Suprapubic skin (tissue), 4 donors: ENCODE results near the gene PHOSPHO1. TPM values are rescaled to one million over a fixed set of nuclear protein-coding genes. Genes with fewer than 3 reads are reported as not detected.

Experiments
- DNase-seq, 2 donors: peaks; one replicate each; pipeline ENCODE4 v3.0.0-alpha.2; 2019; ENCODE audit warnings: low spot score in 2 of 2
- H3K27ac ChIP-seq: fragments of 200-600 bp; sonication (generic); one replicate; pipeline ENCODE4 v1.5.1; 2019
- H3K27me3 ChIP-seq: fragments of 200-600 bp; sonication (generic); one replicate; pipeline ENCODE4 v1.5.1; 2019
- H3K36me3 ChIP-seq: fragments of 200-600 bp; sonication (generic); one replicate; pipeline ENCODE4 v1.5.1; 2019
- H3K4me1 ChIP-seq: fragments of 200-600 bp; sonication (generic); one replicate; pipeline ENCODE4 v1.5.1; 2019
- H3K4me3 ChIP-seq: fragments of 200-600 bp; sonication (generic); one replicate; pipeline ENCODE4 v1.5.1; 2019; ENCODE audit warnings: mild to moderate bottlenecking
- H3K9me3 ChIP-seq: fragments of 200-600 bp; sonication (generic); one replicate; pipeline ENCODE4 v1.5.1; 2019
- EP300 ChIP-seq: sonication (generic); formaldehyde crosslinking; IDR thresholded peaks from one replicate; pipeline ENCODE4 v1.6.1; 2017; ENCODE audit warnings: antibody characterized with exemption
- POLR2A ChIP-seq, 2 donors: fragments of 450-650 bp; IDR thresholded peaks; one replicate each; pipeline ENCODE4 v1.6.1; 2017; ENCODE audit warnings: antibody characterized with exemption in 2 of 2, mild to moderate bottlenecking in 2 of 2, moderate library complexity in 2 of 2
- POLR2AphosphoS5 ChIP-seq, 3 donors: sonication (generic); formaldehyde crosslinking; IDR thresholded peaks; one replicate each; pipeline ENCODE4 v1.6.1; 2017; ENCODE audit warnings: antibody characterized with exemption in 3 of 3
- WGBS: methylation state at CpG from one replicate; pipeline ENCODE4 v1.1.5; 2018; 5-methylcytosine and 5-hydroxymethylcytosine counted together
- total RNA-seq, 4 donors: library from RNA; depleted of rRNA; stranded (reverse); fragments of >200 nt; gene quantifications; one replicate each; pipeline ENCODE4 v1.1.0, GENCODE V29; 2016
- TF ChIP-seq, protein P1 (sequence below), 2 donors: fragments of 200-600 bp in 1 of 2; fragments of 450-650 bp in 1 of 2; sonication (generic) in 1 of 2; IDR thresholded peaks; one replicate each; pipeline ENCODE4 v1.5.1; 2016 to 2019; ENCODE audit warnings: antibody characterized with exemption in 2 of 2, mild to moderate bottlenecking in 1 of 2, moderate library complexity in 1 of 2

The PHOSPHO1 gene
- total RNA-seq, 4 donors from 2014 or later: 0.70 to 0.79 TPM; not detected in 2

DNA sequence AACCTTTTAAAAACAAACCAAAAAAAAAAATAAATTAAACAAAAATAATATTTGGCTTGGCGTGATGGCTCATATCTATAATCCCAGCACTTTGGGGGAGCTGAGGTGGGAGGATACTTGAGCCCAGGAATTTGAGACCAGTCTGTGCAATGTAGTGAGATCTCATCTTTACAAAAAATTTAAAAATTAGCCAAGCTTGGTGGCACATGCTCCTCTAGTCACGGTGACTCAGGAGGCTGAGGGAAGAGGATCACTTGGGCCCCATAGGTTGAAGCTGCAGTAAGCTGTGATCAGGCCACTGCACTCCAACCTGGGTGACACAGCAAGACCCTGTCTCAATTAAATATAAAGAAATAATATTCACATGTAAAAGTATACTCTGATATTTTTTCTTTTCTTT lies 32.4 kb downstream of the PHOSPHO1 start:
- Histone ChIP-seq H3K36me3 (no peaks in the 10 kb centered on the region), H3K4me3 (no peak overlapping the region), H3K27ac (no peak overlapping the region), H3K9me3 (no peaks in the 10 kb centered on the region), H3K27me3 (no peaks in the 10 kb centered on the region), H3K4me1 (peaks cover 8% of the 10 kb centered on the region)
- peak in 1 of 2 donors; percentile 2 for DNase-seq
- 91% methylated on average over 2 of the region's 2 CpGs for WGBS
- TF ChIP-seq POLR2A (IDR thresholded peaks at IDR 0.05): no peak
- TF ChIP-seq POLR2AphosphoS5 (IDR thresholded peaks at IDR 0.05): no peak
- TF ChIP-seq, protein P1, sequence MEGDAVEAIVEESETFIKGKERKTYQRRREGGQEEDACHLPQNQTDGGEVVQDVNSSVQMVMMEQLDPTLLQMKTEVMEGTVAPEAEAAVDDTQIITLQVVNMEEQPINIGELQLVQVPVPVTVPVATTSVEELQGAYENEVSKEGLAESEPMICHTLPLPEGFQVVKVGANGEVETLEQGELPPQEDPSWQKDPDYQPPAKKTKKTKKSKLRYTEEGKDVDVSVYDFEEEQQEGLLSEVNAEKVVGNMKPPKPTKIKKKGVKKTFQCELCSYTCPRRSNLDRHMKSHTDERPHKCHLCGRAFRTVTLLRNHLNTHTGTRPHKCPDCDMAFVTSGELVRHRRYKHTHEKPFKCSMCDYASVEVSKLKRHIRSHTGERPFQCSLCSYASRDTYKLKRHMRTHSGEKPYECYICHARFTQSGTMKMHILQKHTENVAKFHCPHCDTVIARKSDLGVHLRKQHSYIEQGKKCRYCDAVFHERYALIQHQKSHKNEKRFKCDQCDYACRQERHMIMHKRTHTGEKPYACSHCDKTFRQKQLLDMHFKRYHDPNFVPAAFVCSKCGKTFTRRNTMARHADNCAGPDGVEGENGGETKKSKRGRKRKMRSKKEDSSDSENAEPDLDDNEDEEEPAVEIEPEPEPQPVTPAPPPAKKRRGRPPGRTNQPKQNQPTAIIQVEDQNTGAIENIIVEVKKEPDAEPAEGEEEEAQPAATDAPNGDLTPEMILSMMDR (IDR thresholded peaks at IDR 0.05): no peak
- TF ChIP-seq EP300: no peak

DNA sequence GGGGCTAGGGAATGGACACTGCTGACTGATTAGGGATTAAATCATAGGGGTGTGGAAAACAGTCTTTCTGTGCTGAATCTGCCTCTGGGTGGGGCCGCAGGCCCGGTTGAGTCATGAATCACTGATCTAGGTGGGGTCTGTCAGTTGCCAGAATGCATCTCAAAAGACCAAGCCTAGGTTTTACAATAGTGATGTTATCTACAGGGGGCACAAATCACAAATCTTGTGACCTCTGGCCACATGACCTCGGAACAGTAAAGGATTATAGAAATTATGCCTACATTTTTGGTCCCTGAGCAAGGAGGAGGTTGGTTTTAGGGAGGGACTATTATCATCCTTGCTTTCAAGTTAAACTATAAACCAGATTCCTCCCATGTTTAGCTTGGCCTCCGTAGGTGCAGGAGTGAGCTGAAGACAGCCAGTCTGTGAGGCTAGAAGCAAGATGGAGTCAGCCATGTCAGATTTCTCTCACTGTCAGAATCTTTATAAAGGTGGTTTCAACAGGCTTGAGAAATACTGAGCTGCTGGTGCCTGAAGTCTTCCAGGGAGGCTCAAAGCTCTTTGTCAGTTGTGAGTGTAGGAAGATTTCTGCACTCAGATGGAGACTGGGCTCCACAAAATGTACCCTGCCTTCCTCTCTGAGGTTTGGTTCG lies 33.1 kb downstream of the PHOSPHO1 start:
- WGBS: 31% methylated on average over 5 of the region's 5 CpGs
- H3K27me3 ChIP-seq: no peaks in the 10 kb centered on the region
- H3K9me3 ChIP-seq: no peaks in the 10 kb centered on the region
- H3K4me3 ChIP-seq: no peak overlapping the region
- TF ChIP-seq EP300 (no peak), POLR2AphosphoS5 (IDR thresholded peaks at IDR 0.05) (no peak), POLR2A (IDR thresholded peaks at IDR 0.05) (no peak)
- TF ChIP-seq, protein P1 (IDR thresholded peaks at IDR 0.05): no peak
- no peak overlapping the region for H3K27ac ChIP-seq
- no peaks in the 10 kb centered on the region for H3K36me3 ChIP-seq
- peak in 1 of 2 donors; percentile 2 for DNase-seq
- H3K4me1 ChIP-seq: peaks cover 8% of the 10 kb centered on the region

DNA sequence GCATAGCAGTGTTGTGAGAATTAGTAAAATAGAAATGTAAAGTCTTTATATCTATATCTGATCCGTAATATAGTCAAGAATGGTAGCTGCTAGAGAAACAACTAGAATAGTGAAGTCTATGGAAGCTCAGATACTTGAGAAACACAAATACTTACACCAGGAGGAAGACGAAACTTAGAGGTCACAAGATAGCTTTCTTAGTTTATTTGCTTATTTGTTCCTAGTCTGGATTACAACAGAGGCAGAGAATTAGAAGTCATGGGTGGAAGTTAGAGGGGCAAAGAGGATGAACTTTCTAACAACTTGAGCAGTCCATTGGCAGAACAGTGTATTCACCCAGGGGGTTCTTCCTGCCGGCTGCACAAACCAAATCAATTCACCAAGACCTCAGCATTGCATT lies 34.1 kb downstream of the PHOSPHO1 start:
- TF ChIP-seq, protein P1 (IDR thresholded peaks at IDR 0.05): no peak
- TF ChIP-seq POLR2A (IDR thresholded peaks at IDR 0.05): no peak
- TF ChIP-seq POLR2AphosphoS5 (IDR thresholded peaks at IDR 0.05): no peak
- no peak for TF ChIP-seq EP300
- H3K4me3 ChIP-seq: no peak overlapping the region
- no peaks in the 10 kb centered on the region for H3K27me3 ChIP-seq
- DNase-seq: peak in 1 of 2 donors; percentile 2
- no peaks in the 10 kb centered on the region for H3K9me3 ChIP-seq
- peaks cover 10% of the 10 kb centered on the region for H3K4me1 ChIP-seq
- H3K36me3 ChIP-seq: no peaks in the 10 kb centered on the region
- 82% methylated on average over 3 of the region's 3 CpGs for WGBS
- H3K27ac ChIP-seq: no peak overlapping the region

DNA sequence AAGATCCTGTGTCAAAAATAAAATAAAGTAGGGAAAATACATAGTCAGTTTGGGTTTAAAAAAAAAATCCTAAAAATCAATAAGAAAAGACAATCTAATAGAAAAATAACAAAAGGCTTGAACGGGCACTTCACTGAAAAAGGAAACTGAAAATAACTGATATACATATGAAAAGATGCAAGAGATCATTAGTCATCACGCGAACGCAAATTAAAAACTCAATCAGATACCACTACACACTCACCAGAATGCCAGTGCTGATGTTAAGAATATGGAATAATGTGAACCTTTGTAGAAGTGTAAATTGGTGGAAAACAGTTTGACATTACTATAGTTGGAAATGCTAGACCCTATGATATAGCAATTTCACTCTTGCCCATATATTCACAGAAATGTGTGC lies 34.8 kb downstream of the PHOSPHO1 start:
- Histone ChIP-seq H3K4me1 (peaks cover 14% of the 10 kb centered on the region), H3K36me3 (no peaks in the 10 kb centered on the region), H3K27me3 (no peaks in the 10 kb centered on the region), H3K4me3 (no peak overlapping the region), H3K27ac (no peak overlapping the region), H3K9me3 (no peaks in the 10 kb centered on the region)
- DNase-seq: no peak
- 62% methylated on average over 4 of the region's 4 CpGs for WGBS
- no peak for TF ChIP-seq POLR2A (IDR thresholded peaks at IDR 0.05)
- no peak for TF ChIP-seq EP300
- TF ChIP-seq POLR2AphosphoS5 (IDR thresholded peaks at IDR 0.05): no peak
- TF ChIP-seq, protein P1 (IDR thresholded peaks at IDR 0.05): no peak

DNA sequence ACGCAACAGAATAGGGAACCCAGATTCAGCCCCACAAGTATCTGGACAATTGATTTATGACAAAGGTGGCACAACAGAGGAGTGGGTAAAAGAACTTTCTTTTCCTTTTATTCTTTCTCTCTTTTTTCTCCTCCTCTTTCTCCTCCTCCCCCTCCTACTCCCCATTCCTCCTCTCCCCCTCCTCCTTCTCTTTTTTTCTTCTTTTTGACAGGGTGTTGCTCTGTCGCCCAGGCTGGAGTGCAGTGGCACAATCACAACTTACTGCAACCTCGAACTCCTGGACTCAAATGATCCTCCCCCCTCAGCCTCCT lies 36.3 kb downstream of the PHOSPHO1 start:
- Histone ChIP-seq H3K4me3 (no peak overlapping the region), H3K9me3 (no peaks in the 10 kb centered on the region), H3K27me3 (no peaks in the 10 kb centered on the region), H3K36me3 (no peaks in the 10 kb centered on the region), H3K27ac (peak overlapping the region; percentile 98), H3K4me1 (peaks cover 14% of the 10 kb centered on the region)
- no peak for DNase-seq
- WGBS: 44% methylated on average over 3 of the region's 3 CpGs
- TF ChIP-seq POLR2AphosphoS5 (IDR thresholded peaks at IDR 0.05) (no peak), EP300 (no peak), POLR2A (IDR thresholded peaks at IDR 0.05) (no peak)
- TF ChIP-seq, protein P1 (IDR thresholded peaks at IDR 0.05): no peak
